ENCODE data around the gene KCNJ5.

DNA sequence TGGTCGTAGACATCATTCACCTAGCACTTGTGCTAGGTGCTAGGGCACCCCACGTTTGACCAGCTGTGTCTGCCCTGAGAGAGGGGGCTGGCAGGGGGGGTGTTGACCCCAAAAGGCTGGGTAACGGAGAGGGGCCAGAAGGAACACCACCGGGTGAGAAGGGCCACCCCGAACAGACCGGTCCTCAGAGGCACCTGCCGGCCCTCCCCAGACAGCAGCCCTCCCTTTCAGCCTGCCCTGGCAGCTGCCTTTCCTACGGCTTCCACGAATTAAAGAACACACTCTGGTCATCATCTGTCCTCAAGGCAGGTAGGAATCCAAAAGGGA, 977 bp upstream of the KCNJ5 start:
- TF ChIP-seq, protein P1, sequence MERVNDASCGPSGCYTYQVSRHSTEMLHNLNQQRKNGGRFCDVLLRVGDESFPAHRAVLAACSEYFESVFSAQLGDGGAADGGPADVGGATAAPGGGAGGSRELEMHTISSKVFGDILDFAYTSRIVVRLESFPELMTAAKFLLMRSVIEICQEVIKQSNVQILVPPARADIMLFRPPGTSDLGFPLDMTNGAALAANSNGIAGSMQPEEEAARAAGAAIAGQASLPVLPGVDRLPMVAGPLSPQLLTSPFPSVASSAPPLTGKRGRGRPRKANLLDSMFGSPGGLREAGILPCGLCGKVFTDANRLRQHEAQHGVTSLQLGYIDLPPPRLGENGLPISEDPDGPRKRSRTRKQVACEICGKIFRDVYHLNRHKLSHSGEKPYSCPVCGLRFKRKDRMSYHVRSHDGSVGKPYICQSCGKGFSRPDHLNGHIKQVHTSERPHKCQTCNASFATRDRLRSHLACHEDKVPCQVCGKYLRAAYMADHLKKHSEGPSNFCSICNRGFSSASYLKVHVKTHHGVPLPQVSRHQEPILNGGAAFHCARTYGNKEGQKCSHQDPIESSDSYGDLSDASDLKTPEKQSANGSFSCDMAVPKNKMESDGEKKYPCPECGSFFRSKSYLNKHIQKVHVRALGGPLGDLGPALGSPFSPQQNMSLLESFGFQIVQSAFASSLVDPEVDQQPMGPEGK (CRISPR knock-in tag; IDR thresholded peaks at IDR 0.05; ENCODE audit: borderline replicate concordance) = no peak
- no peak for TF ChIP-seq ZFP3 (CRISPR knock-in tag; IDR thresholded peaks at IDR 0.05)
- TF ChIP-seq, protein P2, sequence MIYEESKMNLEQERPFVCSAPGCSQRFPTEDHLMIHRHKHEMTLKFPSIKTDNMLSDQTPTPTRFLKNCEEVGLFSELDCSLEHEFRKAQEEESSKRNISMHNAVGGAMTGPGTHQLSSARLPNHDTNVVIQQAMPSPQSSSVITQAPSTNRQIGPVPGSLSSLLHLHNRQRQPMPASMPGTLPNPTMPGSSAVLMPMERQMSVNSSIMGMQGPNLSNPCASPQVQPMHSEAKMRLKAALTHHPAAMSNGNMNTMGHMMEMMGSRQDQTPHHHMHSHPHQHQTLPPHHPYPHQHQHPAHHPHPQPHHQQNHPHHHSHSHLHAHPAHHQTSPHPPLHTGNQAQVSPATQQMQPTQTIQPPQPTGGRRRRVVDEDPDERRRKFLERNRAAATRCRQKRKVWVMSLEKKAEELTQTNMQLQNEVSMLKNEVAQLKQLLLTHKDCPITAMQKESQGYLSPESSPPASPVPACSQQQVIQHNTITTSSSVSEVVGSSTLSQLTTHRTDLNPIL (CRISPR knock-in tag; IDR thresholded peaks at IDR 0.05; ENCODE audit: low read depth) = no peak
- no peak for TF ChIP-seq PPARA (CRISPR knock-in tag; IDR thresholded peaks at IDR 0.05; ENCODE audit: borderline replicate concordance)
- TF ChIP-seq ZC3H10 (CRISPR knock-in tag; IDR thresholded peaks at IDR 0.05) = no peak
- TF ChIP-seq, protein P3, sequence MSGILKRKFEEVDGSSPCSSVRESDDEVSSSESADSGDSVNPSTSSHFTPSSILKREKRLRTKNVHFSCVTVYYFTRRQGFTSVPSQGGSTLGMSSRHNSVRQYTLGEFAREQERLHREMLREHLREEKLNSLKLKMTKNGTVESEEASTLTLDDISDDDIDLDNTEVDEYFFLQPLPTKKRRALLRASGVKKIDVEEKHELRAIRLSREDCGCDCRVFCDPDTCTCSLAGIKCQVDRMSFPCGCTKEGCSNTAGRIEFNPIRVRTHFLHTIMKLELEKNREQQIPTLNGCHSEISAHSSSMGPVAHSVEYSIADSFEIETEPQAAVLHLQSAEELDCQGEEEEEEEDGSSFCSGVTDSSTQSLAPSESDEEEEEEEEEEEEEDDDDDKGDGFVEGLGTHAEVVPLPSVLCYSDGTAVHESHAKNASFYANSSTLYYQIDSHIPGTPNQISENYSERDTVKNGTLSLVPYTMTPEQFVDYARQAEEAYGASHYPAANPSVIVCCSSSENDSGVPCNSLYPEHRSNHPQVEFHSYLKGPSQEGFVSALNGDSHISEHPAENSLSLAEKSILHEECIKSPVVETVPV (CRISPR knock-in tag; IDR thresholded peaks at IDR 0.05) = no peak
- TF ChIP-seq TCF4 (CRISPR knock-in tag; IDR thresholded peaks at IDR 0.05; ENCODE audit: borderline replicate concordance) = no peak
- TF ChIP-seq RARB (CRISPR knock-in tag; IDR thresholded peaks at IDR 0.05) = no peak
- TF ChIP-seq, protein P4, sequence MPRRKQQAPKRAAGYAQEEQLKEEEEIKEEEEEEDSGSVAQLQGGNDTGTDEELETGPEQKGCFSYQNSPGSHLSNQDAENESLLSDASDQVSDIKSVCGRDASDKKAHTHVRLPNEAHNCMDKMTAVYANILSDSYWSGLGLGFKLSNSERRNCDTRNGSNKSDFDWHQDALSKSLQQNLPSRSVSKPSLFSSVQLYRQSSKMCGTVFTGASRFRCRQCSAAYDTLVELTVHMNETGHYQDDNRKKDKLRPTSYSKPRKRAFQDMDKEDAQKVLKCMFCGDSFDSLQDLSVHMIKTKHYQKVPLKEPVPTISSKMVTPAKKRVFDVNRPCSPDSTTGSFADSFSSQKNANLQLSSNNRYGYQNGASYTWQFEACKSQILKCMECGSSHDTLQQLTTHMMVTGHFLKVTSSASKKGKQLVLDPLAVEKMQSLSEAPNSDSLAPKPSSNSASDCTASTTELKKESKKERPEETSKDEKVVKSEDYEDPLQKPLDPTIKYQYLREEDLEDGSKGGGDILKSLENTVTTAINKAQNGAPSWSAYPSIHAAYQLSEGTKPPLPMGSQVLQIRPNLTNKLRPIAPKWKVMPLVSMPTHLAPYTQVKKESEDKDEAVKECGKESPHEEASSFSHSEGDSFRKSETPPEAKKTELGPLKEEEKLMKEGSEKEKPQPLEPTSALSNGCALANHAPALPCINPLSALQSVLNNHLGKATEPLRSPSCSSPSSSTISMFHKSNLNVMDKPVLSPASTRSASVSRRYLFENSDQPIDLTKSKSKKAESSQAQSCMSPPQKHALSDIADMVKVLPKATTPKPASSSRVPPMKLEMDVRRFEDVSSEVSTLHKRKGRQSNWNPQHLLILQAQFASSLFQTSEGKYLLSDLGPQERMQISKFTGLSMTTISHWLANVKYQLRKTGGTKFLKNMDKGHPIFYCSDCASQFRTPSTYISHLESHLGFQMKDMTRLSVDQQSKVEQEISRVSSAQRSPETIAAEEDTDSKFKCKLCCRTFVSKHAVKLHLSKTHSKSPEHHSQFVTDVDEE (CRISPR knock-in tag; IDR thresholded peaks at IDR 0.05) = no peak
